HG03460 (cell line): ENCODE measurements around the gene C6orf47.

Source experiments
- ATAC-seq: cut with Tn5 transposase; IDR thresholded peaks from one replicate; pipeline ENCODE4 v1.9.1; 2021; ENCODE audit not compliant: unreplicated experiment

The C6orf47 gene

GRCh38 chr6:31661262-31662123 is 915 bp upstream of the C6orf47 start:
- ATAC-seq = no peak

GRCh38 chr6:31659649-31660380 is 763 bp downstream of the C6orf47 start:
- ATAC-seq = no peak

GRCh38 chr6:31658983-31659648 is 1.5 kb downstream of the C6orf47 start:
- no peak for ATAC-seq

DNA sequence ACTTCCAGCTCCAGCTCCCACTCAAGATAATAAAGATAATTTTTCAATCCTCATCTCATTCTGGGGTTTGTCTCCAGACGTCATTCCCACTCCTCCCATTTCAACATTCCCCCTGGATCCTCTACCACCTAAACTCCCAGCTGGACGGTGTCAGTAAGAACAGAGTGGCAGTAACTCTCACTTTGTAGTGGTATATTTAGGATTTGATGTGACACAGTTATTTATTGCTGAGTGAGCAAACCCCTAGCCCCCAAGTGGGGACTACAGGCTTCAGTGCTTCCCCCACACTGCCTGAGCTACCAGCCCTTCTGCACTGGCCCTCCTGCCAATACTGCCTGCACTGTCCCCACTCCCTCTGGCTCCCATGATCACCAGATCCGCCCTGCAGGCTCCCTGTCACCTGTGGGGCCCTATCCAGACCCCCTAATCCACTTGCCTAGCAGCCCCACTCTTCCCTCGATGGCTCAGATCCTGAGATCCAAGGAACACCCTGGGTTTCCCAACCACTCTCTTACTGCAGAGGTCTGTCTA is 2.4 kb downstream of the C6orf47 start:
- no peak for ATAC-seq

GRCh38 chr6:31657406-31658157 is 3.0 kb downstream of the C6orf47 start:
- no peak for ATAC-seq

- no peak for ATAC-seq
Observed at GRCh38 chr6:31655349-31656237, 5.0 kb downstream of the C6orf47 start, which contains the start of gene APOM. TSS of gene APOM (plus strand) at chr6:31655894. CDS start at chr6:31655967, 73 bp downstream.

DNA sequence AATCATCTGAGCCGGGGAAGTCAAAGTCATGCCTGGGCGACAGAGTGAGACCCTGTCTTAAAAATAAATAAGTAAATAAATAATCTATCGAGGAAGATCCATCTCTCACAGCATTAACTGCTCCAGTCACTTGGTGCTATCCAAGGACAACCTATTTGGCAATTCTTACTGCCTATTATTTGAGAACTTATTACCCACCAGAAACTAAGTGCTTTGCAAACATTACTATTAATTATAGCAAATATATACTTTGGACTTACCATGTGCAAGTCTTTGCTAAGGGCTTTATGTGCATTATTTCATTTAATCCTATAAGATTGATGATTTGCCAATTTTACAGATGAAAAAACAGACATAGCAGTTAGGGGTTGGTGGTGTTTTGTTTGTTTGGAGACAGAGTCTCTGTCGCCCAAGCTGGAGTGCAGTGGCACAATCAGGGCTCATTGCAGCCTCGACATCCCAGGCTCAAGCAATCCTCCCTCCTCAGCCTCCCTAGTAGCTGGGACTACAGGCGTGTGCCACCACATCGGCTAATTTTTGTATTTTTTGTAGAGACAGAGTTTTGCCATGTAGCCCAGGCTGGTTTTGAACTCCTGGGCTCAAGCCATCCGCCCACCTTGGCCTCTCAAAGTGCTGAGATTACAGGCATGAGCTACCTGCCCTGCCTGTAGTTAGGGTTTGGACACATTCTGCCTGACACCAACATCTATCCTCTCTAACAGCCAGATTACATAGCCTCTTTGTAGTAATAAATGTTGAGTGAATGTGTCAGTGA is 5.8 kb downstream of the C6orf47 start:
- ATAC-seq = no peak

DNA sequence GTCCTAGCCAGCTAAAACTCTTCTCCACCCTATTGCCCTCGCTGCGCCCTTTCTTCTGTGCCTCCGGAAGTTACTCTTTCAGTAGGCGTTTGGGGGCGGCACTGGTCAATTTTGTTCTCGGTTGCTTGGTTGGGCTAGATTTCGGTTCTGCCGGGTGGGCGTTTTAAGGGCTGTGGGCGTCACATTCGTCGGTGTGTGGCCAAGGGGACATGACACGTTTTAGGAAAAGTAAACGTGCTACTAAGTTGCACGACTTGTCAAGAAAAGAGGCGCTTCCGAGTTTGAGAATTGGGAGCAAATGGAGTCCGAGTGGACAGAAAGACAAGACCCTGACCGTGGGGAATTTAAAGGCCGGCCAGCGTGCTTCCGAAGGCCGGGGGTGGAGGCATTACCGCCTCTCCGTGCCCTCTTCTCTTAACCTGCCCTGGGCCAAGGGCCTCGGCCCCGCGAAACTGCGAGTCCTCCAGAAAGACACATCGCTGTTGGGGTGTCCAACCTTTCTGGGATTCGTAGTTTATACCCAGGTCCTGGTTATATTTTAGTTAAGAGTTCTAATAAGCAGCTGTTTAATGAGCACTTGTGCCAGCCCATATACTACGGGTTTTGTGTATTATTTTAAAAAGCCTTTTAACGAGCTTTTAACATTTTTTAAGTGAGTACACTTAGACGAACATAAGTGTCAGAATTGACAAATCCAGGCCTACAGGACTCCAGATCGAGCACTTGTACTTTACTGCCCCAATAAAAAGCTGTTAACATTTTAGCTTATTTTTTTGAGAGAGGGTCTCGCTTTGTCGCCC is 7.5 kb downstream of the C6orf47 start:
- peak; percentile 58 for ATAC-seq

DNA sequence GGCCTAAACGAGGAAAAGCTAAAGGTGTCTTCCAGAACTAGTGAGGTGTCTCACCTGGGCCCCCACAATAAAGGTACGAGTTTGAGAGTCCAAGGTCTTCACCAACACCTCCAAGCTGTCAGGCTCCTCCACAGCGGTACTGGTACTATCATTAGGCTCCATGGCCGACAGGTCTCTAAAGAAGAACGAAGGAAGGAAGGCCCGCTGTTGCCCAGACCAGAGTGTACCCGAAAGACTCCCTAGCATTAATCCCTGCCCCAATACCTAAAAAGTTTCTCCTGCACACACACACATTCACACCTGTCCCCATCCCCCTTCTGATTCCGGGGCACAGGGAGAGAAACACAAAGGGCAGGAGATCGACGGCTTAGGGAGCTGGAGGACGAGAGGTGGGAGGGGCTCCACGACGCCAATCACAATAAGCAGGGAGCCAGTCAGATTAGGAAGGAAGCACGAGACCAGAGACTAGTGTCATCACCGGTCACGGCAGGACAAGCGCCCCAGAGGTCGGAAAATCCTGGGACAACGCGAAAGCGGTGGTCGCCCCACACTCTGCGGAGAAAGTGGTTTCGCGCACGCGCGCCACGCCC is 8.9 kb downstream of the C6orf47 start:
- ATAC-seq = peak; percentile 29

DNA sequence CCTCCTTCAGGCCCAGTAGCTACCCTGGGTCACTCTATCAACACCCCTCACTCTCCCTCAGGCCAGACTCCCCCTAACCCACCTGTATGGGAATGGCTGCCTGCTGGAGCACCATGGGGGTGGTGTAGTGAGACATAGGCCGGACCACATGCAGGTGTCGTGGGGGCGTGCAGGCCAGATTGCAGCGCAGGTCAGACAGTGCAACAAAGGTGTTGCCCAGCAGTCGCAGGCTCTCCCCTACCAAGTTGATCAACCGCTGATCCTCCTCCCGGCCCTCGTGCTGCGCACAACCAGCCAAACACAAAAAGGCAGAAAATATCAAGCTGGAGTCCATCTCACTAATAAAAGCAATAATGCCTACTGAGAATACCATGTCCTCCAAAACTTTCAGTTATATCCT is 15.3 kb downstream of the C6orf47 start:
- no peak for ATAC-seq

DNA sequence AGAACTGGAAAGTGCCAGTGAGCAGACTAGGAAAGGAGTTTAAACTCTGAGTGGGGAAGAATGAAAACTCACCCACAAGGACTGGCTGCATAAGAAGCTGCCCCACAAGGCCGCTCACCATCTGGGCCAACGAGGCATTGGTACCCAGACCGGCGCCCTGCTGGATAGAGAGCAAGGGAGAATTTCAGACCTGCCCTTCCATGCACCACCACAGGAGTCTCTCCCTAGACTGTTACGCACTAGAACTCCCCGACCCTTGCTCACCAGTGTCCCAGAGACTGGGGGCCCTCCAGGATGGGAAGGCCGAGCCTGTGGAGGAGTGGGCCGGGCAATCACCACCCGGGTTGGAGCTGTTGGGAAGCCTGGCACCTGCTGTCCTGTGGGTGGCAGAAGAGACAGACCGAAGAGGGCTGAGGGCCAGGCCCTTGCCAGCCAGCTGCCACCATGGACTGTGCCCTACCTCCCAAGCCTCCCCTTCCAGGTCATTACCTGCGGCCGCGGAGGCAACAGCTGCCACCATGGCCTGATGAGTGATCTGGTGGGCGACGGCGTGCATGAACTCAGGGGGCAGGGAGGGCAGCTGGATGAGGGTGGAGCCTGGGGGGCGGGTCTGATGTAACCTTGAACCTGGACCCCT is 16.6 kb downstream of the C6orf47 start:
- ATAC-seq = no peak

GRCh38 chr6:31642798-31643570 is 17.6 kb downstream of the C6orf47 start:
- ATAC-seq = no peak

GRCh38 chr6:31641370-31641769 is 19.2 kb downstream of the C6orf47 start:
- no peak for ATAC-seq

DNA sequence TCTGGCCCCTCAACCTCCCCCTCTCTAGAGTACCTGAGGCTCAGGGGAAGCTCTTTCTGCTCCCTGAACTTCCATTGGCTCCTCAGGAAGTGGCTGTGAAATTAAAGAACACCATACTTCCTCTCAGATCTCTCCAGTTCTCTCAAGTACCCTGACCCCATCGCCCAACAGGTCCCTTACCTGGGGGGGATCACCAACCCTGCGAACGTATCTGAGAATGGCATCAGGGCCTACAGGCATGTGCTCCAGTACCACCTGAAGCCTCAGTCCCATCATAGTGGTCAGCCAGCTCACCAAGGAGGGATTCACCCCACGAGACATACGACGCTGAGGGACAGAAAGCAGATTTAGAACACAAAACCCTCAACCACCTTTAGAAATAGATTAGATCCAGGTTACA is 20.0 kb downstream of the C6orf47 start:
- no peak for ATAC-seq

DNA sequence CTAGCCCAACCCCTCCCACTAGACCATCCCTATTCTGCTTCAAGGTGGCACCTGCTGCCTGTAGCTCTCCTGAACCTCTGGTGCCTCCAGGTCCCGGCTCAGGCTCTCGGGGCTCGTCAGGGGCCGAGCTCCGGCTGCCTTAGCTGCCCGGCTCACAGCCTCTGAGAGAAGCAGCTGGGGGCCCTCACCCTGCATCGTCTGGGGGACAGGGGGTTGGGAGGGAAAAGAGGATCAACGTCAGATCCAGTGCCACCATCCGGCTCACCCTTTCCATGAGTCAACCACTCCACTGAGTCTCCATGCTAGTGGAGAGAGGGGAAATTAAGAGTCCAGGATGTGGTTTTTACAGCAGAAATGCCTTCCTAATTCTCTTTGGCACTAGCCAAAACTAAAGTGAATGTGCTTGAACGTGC is 21.1 kb downstream of the C6orf47 start:
- no peak for ATAC-seq

- no peak for ATAC-seq
Observed at GRCh38 chr6:31639043-31639442, 21.5 kb downstream of the C6orf47 start.
